Measurements from ENCODE around the gene HIVEP3.

Gene HIVEP3

GRCh38 chr1:41677620-41678019, 241.1 kb downstream of the HIVEP3 start:
- no peak for DNase-seq

GRCh38 chr1:41675401-41675800, 243.3 kb downstream of the HIVEP3 start:
- DNase-seq: no peak

- no peak for DNase-seq
Measured at GRCh38 chr1:41674522-41674921, 244.2 kb downstream of the HIVEP3 start.

DNA sequence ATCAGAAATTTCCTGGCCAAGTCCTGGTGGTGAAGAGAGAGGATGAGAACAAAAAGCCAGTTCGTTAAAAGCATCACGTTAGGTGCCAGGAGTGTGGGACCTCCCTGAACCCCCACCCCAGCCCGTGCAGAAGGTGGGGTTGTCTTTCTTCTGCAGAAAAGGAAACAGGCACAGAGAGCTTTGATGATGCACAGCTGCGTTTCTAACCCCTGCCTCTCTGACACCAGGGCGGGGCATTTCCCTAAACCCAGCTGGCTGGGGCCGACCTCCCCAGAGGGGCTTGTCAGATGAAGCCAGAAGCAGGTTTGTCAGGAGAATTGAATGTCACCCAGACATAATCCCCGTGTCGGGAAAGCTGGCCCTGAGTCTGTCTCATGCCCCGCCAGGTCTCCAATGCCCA, 244.9 kb downstream of the HIVEP3 start:
- no peak for DNase-seq

DNA sequence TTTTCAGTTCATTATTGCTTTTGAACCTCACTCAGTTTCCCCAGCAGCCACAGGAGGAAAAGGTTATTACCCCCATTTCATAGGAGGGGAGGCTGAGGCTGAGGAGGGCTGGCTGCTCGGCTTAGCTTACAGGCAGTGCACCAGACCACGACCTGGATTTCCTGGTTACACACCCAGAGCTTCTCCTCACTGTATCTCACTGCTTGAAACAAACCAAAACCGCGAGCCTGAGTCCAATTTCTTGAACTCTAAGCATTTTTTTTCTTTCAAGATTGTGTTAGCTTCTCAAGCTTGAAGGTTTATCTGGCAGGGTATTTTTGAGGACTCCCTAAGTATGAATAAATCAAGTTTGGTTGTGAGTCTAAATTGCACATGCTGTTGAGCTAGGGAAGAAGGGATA, 245.3 kb downstream of the HIVEP3 start:
- DNase-seq: no peak

- DNase-seq: no peak
Measured at GRCh38 chr1:41672641-41673361, 245.9 kb downstream of the HIVEP3 start.

DNA sequence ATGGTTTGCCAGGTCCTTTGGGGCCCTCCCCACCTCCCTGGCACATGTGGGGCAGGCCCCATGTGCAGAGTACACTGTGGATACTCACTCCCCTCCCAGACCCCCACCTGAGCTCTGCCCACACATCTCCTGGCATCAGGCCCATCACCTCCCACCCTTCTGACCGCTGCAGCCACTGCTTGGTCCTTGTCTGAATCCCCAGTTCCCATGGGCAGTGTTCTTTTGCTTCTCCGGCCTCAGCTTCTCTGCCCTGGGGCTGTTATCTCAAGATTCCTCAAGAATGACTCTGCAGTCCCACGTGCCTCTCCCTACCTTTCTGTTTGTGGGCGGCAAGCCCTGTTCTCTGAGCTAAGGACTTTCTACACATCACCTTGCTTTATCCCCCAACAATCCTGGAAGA, 246.5 kb downstream of the HIVEP3 start:
- DNase-seq: no peak

- DNase-seq: no peak
Measured at GRCh38 chr1:41671116-41671755, 247.5 kb downstream of the HIVEP3 start.

DNA sequence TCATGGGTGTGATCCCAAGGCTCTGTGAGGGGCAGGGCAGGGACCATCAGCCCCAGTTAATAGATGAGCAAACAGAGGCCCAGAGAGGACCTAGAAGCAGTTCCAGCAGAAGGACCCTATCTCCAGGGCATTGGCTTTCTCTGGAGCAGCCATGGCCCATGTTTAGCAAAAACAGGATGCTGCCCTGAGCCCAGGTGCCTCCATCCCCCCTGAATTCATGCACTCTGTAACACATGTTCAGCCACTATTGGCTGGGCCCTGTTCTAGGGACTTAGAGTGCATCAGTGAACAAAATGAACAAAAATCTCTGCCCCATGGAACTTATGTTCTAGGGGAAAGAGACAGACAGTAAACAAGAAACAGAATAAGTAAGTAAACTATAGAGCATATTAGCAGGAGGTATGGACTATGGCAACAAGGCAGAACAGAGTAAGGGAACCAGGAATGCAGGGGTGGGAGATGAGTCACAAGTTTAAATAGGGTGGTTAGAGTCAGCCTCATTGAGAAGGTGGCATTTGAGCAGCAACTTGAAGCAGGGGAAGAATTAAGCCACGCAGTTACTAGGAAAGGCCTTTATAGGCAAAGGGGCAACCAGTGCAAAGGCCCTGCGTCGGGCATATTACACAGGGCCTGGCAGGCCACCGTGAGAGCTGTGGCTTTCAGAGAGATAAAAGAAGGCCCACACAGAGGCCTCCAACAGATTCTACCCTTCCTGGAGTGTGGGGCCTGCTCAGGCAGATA, 248.3 kb downstream of the HIVEP3 start:
- DNase-seq: no peak

- DNase-seq: no peak
Measured at GRCh38 chr1:41668967-41669366, 249.8 kb downstream of the HIVEP3 start.

GRCh38 chr1:41668054-41668660, 250.6 kb downstream of the HIVEP3 start:
- no peak for DNase-seq

DNA sequence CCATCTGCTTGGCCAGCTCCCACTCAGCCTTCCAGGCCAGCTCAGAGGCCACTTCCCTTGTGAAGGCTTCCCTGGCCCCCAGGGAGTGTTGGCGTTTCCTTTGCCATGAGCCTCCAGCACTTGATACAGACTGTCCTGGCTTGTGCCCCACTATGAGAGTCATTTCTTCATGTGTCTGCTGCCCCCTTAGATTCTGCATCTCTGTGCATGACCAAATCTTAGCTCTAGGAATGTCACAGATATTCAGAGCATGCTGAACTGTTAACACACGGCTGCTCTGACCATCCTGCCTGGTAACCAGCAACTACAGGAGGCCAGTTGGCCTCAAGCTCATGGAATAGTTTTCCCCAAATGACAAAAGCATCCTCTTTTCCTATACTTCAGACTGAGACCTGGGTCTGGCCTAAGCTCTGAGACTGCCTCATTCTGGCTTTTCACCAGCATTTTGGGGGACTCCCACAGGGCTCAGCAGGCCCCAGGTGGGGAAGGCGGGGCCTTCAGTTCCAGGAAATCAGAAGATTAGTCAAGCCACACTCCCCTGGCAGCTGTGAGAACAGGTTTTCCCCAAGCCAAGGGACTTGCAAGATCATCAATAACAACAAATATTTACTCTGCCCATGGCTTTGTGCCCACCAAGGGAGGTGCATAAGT, 251.6 kb downstream of the HIVEP3 start:
- DNase-seq: no peak

- no peak for DNase-seq
Measured at GRCh38 chr1:41665962-41666917, 252.5 kb downstream of the HIVEP3 start.

GRCh38 chr1:41664861-41665640, 253.7 kb downstream of the HIVEP3 start:
- DNase-seq: no peak

GRCh38 chr1:41663671-41664400, 254.9 kb downstream of the HIVEP3 start:
- DNase-seq: no peak

GRCh38 chr1:41662765-41663437, 255.8 kb downstream of the HIVEP3 start:
- DNase-seq: no peak

GRCh38 chr1:41662061-41662764, 256.5 kb downstream of the HIVEP3 start:
- DNase-seq: no peak

- DNase-seq: no peak
Measured at GRCh38 chr1:41661428-41662060, 257.2 kb downstream of the HIVEP3 start.

All from SHP77 treated with DMSO at 0.1 percent for 48 hours (cell line).